ENCODE data around the gene F2RL3. TPM values are rescaled to one million over a fixed set of nuclear protein-coding genes. Genes with fewer than 3 reads are reported as not detected.

Gene F2RL3
- total RNA-seq, 2 donors from 2014 or later, result 1.5 to 2.0 TPM

GRCh38 chr19:16893686-16893989 lies 4.8 kb downstream of the F2RL3 start:
- no peak for DNase-seq (ENCODE audit: low spot score)
- Mint-ChIP-seq H3K27ac (peak overlapping the region in 1 of 2 donors; percentile 29), H3K36me3 (no peaks in the 10 kb centered on the region), H3K4me1 (ENCODE audit: low read depth in 2 of 2) (peaks cover 11 to 26% of the 10 kb centered on the region in 2 donors), H3K9me3 (no peaks in the 10 kb centered on the region), H3K27me3 (no peaks in the 10 kb centered on the region), H3K4me3 (no peak overlapping the region)
- ATAC-seq, result no peak

DNA sequence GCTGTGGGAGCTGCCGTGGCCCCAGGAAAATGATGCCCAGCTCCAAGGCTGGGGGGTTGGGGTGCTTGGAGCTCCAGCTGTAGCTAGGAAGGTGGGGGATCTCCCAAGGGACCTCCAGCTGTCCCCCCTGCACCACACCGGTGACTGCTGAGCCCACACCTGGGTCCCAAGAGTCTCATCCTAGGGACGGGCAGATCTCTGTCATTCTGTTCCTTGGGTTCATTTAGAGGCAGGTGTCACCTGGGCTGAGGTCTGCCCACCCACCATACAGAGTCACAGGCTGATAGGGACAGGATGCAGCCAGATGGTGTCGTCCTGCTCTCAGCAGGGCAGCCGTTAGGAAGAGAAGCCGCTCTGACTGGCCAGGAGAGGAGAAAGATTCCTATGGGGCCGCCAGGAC lies 5.3 kb downstream of the F2RL3 start:
- peaks cover 8 to 22% of the 10 kb centered on the region in 2 donors for H3K4me1 Mint-ChIP-seq (ENCODE audit: low read depth in 2 of 2)
- no peaks in the 10 kb centered on the region for H3K36me3 Mint-ChIP-seq
- no peak overlapping the region for H3K27ac Mint-ChIP-seq
- no peak overlapping the region for H3K4me3 Mint-ChIP-seq
- H3K9me3 Mint-ChIP-seq, result no peaks in the 10 kb centered on the region
- ATAC-seq (no peak), DNase-seq (ENCODE audit: low spot score) (no peak)
- no peaks in the 10 kb centered on the region for H3K27me3 Mint-ChIP-seq

- Mint-ChIP-seq H3K27me3 (no peaks in the 10 kb centered on the region), H3K27ac (peak overlapping the region in 1 of 2 donors; percentile 40)
- no peak for ATAC-seq
Measured at GRCh38 chr19:16895467-16896145, 6.8 kb downstream of the F2RL3 start.

DNA sequence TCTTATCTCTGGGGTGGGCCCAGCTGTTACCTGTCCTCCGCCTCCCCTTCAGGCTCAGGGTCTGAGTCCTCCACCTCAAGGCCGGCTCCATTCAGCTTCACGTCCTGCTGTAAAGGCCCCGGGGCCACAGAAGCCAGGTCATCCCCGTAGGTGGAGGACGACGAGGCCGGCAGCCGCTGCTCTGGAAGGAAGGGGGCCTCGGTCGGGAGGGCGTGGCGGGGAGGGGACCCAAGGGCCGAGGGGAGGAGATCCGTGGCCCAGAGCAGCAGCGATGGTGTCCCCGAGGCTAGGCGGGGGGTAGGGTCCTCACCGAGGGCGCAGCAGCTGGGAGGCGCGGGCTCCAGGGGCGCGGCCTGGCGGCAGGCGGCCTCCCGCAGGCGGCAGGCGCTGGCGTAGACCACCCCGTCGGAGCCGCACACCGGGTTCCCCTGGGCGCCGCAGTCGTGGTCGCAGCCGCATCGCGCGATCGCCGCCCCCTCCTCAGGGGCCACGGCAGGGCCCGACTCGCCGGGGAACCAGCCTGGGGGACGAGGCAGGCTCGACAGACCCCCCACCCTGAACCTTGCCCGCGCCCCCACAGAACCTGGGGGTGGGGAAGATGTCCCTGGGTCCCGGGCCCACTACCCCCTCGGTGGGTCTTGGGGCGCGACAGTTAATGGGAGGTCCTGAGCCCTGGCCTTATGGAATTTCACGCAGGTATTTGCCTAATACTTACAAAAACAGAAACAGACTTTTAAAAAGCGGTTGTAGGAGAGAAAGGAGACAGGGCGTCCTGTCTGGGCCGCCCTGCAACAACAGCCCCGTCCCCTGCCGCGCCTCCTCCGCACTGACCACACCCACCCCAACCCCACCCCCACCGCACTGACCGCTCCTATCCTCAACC lies 7.6 kb downstream of the F2RL3 start:
- no peaks in the 10 kb centered on the region for H3K36me3 Mint-ChIP-seq
- H3K27me3 Mint-ChIP-seq, result no peaks in the 10 kb centered on the region
- H3K27ac Mint-ChIP-seq, result peak overlapping the region; percentile 26 to 64
- peaks cover 14 to 26% of the 10 kb centered on the region in 2 donors for H3K4me1 Mint-ChIP-seq (ENCODE audit: low read depth in 2 of 2)
- ATAC-seq (peak in 1 of 2 donors; percentile 0), DNase-seq (ENCODE audit: low spot score) (no peak)
- H3K4me3 Mint-ChIP-seq, result peak overlapping the region; percentile 70
- no peaks in the 10 kb centered on the region for H3K9me3 Mint-ChIP-seq

More at GRCh38 chr19:16895467-16896145, 6.8 kb downstream of the F2RL3 start:
- H3K4me3 Mint-ChIP-seq, result peak overlapping the region; percentile 20
- H3K36me3 Mint-ChIP-seq, result no peaks in the 10 kb centered on the region
- H3K9me3 Mint-ChIP-seq, result no peaks in the 10 kb centered on the region
- peaks cover 14 to 26% of the 10 kb centered on the region in 2 donors for H3K4me1 Mint-ChIP-seq (ENCODE audit: low read depth in 2 of 2)
- DNase-seq (ENCODE audit: low spot score), result no peak

DNA sequence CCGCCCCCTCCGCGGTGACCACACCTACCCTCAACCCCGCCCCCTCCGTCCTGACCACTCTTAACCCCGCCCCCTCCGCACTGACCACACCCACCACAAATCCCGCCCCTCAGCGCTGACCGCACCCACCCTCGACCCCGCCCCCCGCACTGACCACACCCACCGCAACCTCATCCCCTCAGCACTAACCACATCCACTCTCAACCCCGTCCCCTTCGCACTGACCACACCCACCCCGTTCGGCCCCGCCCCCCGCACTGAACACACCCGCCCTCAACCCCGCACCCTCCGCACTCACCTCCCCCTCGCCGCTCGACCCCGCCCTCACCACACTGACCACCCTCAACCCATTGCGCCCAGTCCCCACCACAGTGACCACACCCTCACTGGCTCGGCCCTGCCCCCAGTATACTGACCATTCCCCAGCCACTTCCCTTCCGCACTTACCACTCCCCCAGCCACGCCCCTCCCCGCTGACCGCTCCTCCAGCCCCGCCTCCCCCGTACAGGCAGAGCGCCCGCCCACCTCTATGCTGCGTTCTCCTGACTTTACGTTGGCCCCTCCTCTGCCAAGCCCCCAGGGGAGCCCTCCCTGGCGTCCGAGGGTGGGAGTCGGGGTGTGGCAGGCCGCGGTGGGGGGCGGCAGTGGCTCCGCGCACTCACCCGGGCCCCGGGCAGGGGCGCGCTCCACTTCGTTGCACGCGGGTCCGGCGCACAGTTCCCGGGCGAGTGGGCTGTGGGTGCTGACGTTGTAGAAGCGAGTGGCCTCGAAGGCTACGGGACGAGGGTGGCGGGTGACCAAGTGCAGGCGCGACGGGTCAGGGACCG lies 8.4 kb downstream of the F2RL3 start:
- Mint-ChIP-seq H3K4me3 (peak overlapping the region; percentile 70), H3K27me3 (no peaks in the 10 kb centered on the region), H3K9me3 (no peaks in the 10 kb centered on the region), H3K4me1 (ENCODE audit: low read depth in 2 of 2) (peaks cover 14 to 25% of the 10 kb centered on the region in 2 donors), H3K36me3 (no peaks in the 10 kb centered on the region), H3K27ac (peak overlapping the region; percentile 26 to 64)
- ATAC-seq, result peak; percentile 83 to 89
- peak; percentile 91 for DNase-seq (ENCODE audit: low spot score)

DNA sequence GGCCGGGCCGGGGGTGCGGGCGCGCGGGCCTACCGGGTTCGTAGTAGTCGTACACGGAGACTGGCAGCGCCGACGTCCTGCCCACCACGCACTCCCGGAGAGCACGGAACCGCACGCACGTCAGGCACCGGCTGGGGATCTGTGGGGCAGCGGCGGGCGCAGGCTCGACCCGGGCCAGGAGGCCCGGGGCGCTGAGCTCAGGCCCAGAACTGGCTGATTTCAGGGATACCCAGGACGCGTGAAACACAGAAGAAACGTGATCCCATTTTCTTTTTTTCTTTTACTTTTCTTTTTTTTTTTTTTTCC lies 9.0 kb downstream of the F2RL3 start:
- peak overlapping the region; percentile 73 for H3K4me3 Mint-ChIP-seq
- H3K27ac Mint-ChIP-seq, result peak overlapping the region in 1 of 2 donors; percentile 60
- no peak for ATAC-seq
- no peak for DNase-seq (ENCODE audit: low spot score)
- peaks cover 14 to 20% of the 10 kb centered on the region in 2 donors for H3K4me1 Mint-ChIP-seq (ENCODE audit: low read depth in 2 of 2)
- H3K36me3 Mint-ChIP-seq, result no peaks in the 10 kb centered on the region
- no peaks in the 10 kb centered on the region for H3K27me3 Mint-ChIP-seq
- no peaks in the 10 kb centered on the region for H3K9me3 Mint-ChIP-seq

DNA sequence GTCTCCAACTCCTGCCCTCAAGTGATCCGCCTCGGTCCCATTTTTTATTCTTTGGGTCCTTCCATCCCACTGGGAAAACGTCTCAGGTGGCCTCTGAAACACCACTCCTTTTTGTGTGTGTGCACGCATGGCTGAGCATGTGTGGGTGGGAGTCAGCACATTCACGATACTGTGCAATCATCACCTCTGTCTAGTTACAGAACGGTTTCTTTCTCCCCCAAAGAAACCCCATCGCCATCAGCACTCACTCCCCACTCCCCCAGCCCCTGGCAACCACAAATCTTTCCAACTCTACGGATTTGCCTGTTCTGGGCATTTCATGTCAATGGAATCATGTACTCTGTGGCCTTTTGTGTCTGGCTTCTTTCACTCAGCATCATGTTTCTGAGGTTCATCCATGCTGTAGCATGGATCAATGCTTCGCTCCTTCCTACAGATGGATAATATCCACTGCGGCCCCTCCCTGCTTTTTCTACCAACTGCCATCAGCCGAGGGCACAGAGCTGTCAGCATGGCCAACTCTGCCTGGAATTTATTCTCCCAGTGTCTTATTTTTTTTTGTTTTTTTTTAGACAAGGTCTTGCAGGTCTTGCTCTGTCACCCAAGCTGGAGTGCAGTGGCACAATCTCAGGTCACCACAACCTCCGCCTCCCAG lies 9.7 kb downstream of the F2RL3 start:
- no peaks in the 10 kb centered on the region for H3K27me3 Mint-ChIP-seq
- peaks cover 14 to 19% of the 10 kb centered on the region in 2 donors for H3K4me1 Mint-ChIP-seq (ENCODE audit: low read depth in 2 of 2)
- H3K9me3 Mint-ChIP-seq, result no peaks in the 10 kb centered on the region
- no peak for DNase-seq (ENCODE audit: low spot score)
- ATAC-seq, result no peak
- H3K4me3 Mint-ChIP-seq, result peak overlapping the region; percentile 73
- H3K36me3 Mint-ChIP-seq, result no peaks in the 10 kb centered on the region
- peak overlapping the region; percentile 59 to 60 for H3K27ac Mint-ChIP-seq

GRCh38 chr19:16899566-16900075 lies 10.8 kb downstream of the F2RL3 start:
- ATAC-seq (no peak), DNase-seq (ENCODE audit: low spot score) (no peak)
- Mint-ChIP-seq H3K36me3 (no peaks in the 10 kb centered on the region), H3K27me3 (no peaks in the 10 kb centered on the region), H3K4me1 (ENCODE audit: low read depth in 2 of 2) (peaks cover 14 to 19% of the 10 kb centered on the region in 2 donors), H3K4me3 (no peak overlapping the region), H3K27ac (peak overlapping the region; percentile 21 to 53), H3K9me3 (no peaks in the 10 kb centered on the region)

- Mint-ChIP-seq H3K4me1 (ENCODE audit: low read depth in 2 of 2) (peaks cover 14 to 15% of the 10 kb centered on the region in 2 donors), H3K9me3 (no peaks in the 10 kb centered on the region), H3K27me3 (no peaks in the 10 kb centered on the region), H3K36me3 (no peaks in the 10 kb centered on the region), H3K4me3 (no peak overlapping the region), H3K27ac (no peak overlapping the region)
- ATAC-seq (no peak), DNase-seq (ENCODE audit: low spot score) (no peak)
Measured at GRCh38 chr19:16901491-16902175, 12.8 kb downstream of the F2RL3 start.

- H3K4me3 Mint-ChIP-seq, result no peak overlapping the region
- DNase-seq (ENCODE audit: low spot score), result no peak
- no peak for ATAC-seq
Measured at GRCh38 chr19:16902545-16902944, 13.7 kb downstream of the F2RL3 start.

GRCh38 chr19:16903347-16903746 lies 14.5 kb downstream of the F2RL3 start:
- Mint-ChIP-seq H3K9me3 (no peaks in the 10 kb centered on the region), H3K36me3 (no peaks in the 10 kb centered on the region), H3K27ac (no peak overlapping the region), H3K4me1 (ENCODE audit: low read depth in 2 of 2) (peaks cover 10 to 12% of the 10 kb centered on the region in 2 donors), H3K27me3 (no peaks in the 10 kb centered on the region), H3K4me3 (no peak overlapping the region)
- DNase-seq (ENCODE audit: low spot score) (no peak), ATAC-seq (no peak)

More at GRCh38 chr19:16902545-16902944, 13.7 kb downstream of the F2RL3 start:
- Mint-ChIP-seq H3K9me3 (no peaks in the 10 kb centered on the region), H3K27ac (no peak overlapping the region), H3K27me3 (no peaks in the 10 kb centered on the region), H3K36me3 (no peaks in the 10 kb centered on the region), H3K4me1 (ENCODE audit: low read depth in 2 of 2) (peaks cover 12 to 14% of the 10 kb centered on the region in 2 donors)

- DNase-seq (ENCODE audit: low spot score), result no peak
- Mint-ChIP-seq H3K27ac (no peak overlapping the region), H3K4me3 (no peak overlapping the region), H3K27me3 (no peaks in the 10 kb centered on the region), H3K4me1 (ENCODE audit: low read depth in 2 of 2) (peaks cover 5% of the 10 kb centered on the region in 2 donors), H3K9me3 (no peaks in the 10 kb centered on the region), H3K36me3 (no peaks in the 10 kb centered on the region)
- no peak for ATAC-seq
Measured at GRCh38 chr19:16904599-16904998, 15.8 kb downstream of the F2RL3 start.

DNA sequence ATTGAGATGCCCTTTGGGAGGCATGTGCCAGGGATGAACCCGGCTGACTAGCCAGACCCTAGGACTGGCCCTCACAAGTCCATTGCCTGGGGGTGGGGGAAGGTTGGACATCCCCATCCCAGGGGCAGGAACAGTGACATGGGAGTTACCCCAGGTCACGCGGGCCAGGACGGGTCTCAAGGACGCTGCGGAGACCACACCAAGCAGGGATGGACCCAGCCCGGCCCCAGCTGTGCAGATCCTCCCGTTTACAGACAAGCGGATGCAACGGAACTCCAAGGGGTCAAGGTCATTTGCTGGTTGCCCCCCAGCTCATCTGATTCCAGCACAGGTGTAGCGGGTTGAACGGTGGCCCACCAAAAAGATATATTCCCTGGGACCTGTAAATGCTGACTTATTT lies 20.0 kb downstream of the F2RL3 start:
- H3K27me3 Mint-ChIP-seq, result no peaks in the 10 kb centered on the region

More for the DNA sequence above, 20.0 kb downstream of the F2RL3 start:
- Mint-ChIP-seq H3K27ac (no peak overlapping the region), H3K4me3 (no peak overlapping the region), H3K9me3 (peaks cover 10% of the 10 kb centered on the region), H3K36me3 (peaks cover 18% of the 10 kb centered on the region), H3K4me1 (ENCODE audit: low read depth in 2 of 2) (no peaks in the 10 kb centered on the region)
- no peak for ATAC-seq
- DNase-seq (ENCODE audit: low spot score), result no peak
